HEK293T (cell line): ENCODE measurements around the gene OPRL1.
A peak's percentile ranks its signal among the peaks of the same experiment; 100 is the strongest.

ENCODE experiments used
- CTCF ChIA-PET: fragments of 350-600 bp; formaldehyde crosslinking; extraction: SDS; loops from one replicate; lab custom pipeline; 2021; ENCODE audit warnings: antibody characterized with exemption, inconsistent platforms; lab: Yijun Ruan, JAX
- POLR2A ChIA-PET: fragments of 350-600 bp; formaldehyde crosslinking; extraction: SDS; loops from one replicate; lab custom pipeline; 2020; ENCODE audit warnings: antibody characterized with exemption, inconsistent platforms; lab: Yijun Ruan, JAX
- DNase-seq: peaks from one replicate; pipeline ENCODE4 v3.0.0; 2012; ENCODE audit warnings: mixed read lengths; ENCODE audit errors: extremely low spot score
- ARNT ChIP-seq: fragments of 450-650 bp; IDR thresholded peaks from 2 replicates; pipeline ENCODE4 v1.6.1; 2017; ENCODE audit warnings: mild to moderate bottlenecking
- BHLHE40 ChIP-seq: fragments of 450-650 bp; IDR thresholded peaks from 2 replicates; pipeline ENCODE4 v1.6.1; 2016; ENCODE audit warnings: mild to moderate bottlenecking, moderate library complexity, borderline replicate concordance
- CTBP1 ChIP-seq: fragments of 450-650 bp; IDR thresholded peaks from 2 replicates; pipeline ENCODE4 v1.6.1; 2016; ENCODE audit warnings: borderline replicate concordance
- ELF4 ChIP-seq: fragments of 450-650 bp; IDR thresholded peaks from 2 replicates; pipeline ENCODE4 v1.6.1; 2017; ENCODE audit warnings: antibody characterized with exemption
- FOXA1 ChIP-seq: fragments of 450-650 bp; IDR thresholded peaks from 2 replicates; pipeline ENCODE4 v1.6.1; 2016; ENCODE audit warnings: mild to moderate bottlenecking
- FOXK2 ChIP-seq: fragments of 450-650 bp; IDR thresholded peaks from 2 replicates; pipeline ENCODE4 v1.6.1; 2016; ENCODE audit warnings: mild to moderate bottlenecking
- FOXM1 ChIP-seq: fragments of 450-650 bp; IDR thresholded peaks from 2 replicates; pipeline ENCODE4 v1.6.1; 2017; ENCODE audit warnings: mild to moderate bottlenecking, borderline replicate concordance
- HDGF ChIP-seq: fragments of 450-650 bp; IDR thresholded peaks from 2 replicates; pipeline ENCODE4 v1.6.1; 2017; ENCODE audit warnings: antibody characterized with exemption, borderline replicate concordance
- L3MBTL2 ChIP-seq: fragments of 450-650 bp; conservative IDR thresholded peaks from 2 replicates; pipeline ENCODE4 v1.6.1; 2016; ENCODE audit warnings: mild to moderate bottlenecking
- LEF1 ChIP-seq: fragments of 450-650 bp; IDR thresholded peaks from 2 replicates; pipeline ENCODE4 v1.6.1; 2017; ENCODE audit warnings: mild to moderate bottlenecking, borderline replicate concordance
- NFRKB ChIP-seq: fragments of 450-650 bp; IDR thresholded peaks from 2 replicates; pipeline ENCODE4 v1.6.1; 2016; ENCODE audit warnings: mild to moderate bottlenecking, moderate library complexity
- PKNOX1 ChIP-seq: fragments of 450-650 bp; IDR thresholded peaks from 2 replicates; pipeline ENCODE4 v1.6.1; 2016
- SP1 ChIP-seq: fragments of 450-650 bp; IDR thresholded peaks from 2 replicates; pipeline ENCODE4 v1.6.1; 2017
- SUZ12 ChIP-seq: fragments of 450-650 bp; IDR thresholded peaks from 2 replicates; pipeline ENCODE4 v1.6.1; 2016; ENCODE audit warnings: mild to moderate bottlenecking
- TARDBP ChIP-seq: fragments of 450-650 bp; IDR thresholded peaks from 2 replicates; pipeline ENCODE4 v1.6.1; 2016
- ZNF384 ChIP-seq: fragments of 450-650 bp; IDR thresholded peaks from 2 replicates; pipeline ENCODE4 v1.6.1; 2016

OPRL1 gene

GRCh38 chr20:64142590-64142989 lies 62.7 kb downstream of the OPRL1 start:
- ChIA-PET POLR2A (no interaction called here), CTCF (no interaction called here)
- DNase-seq, result no peak
- TF ChIP-seq TARDBP, result no peak
- no peak for TF ChIP-seq SP1
- TF ChIP-seq CTBP1, result no peak

- no peak for TF ChIP-seq L3MBTL2
- no peak for TF ChIP-seq ARNT
- no peak for TF ChIP-seq CTBP1
- TF ChIP-seq FOXM1, result no peak
- DNase-seq, result no peak
- POLR2A ChIA-PET, result no interaction called here
- CTCF ChIA-PET, result no interaction called here
Measured at GRCh38 chr20:64143018-64143801, 63.3 kb downstream of the OPRL1 start.

GRCh38 chr20:64144144-64144912 lies 64.4 kb downstream of the OPRL1 start:
- DNase-seq, result no peak
- ChIA-PET POLR2A (no interaction called here), CTCF (no interaction called here)
- TF ChIP-seq SUZ12 (no peak), FOXM1 (no peak), FOXA1 (no peak), NFRKB (no peak), L3MBTL2 (no peak), FOXK2 (no peak), ZNF384 (no peak), CTBP1 (no peak), ARNT (no peak), HDGF (no peak), LEF1 (no peak), PKNOX1 (no peak), SP1 (no peak), ELF4 (no peak), BHLHE40 (no peak), TARDBP (no peak)

GRCh38 chr20:64145458-64146300 lies 65.8 kb downstream of the OPRL1 start:
- TF ChIP-seq PKNOX1, result no peak
- no peak for TF ChIP-seq SP1
- peak; percentile 34 for DNase-seq
- ChIA-PET POLR2A (no interaction called here), CTCF (no interaction called here)

- ChIA-PET CTCF (no interaction called here), POLR2A (no interaction called here)
- DNase-seq, result no peak
- TF ChIP-seq TARDBP, result no peak
- TF ChIP-seq FOXA1, result no peak
- TF ChIP-seq SP1, result no peak
- TF ChIP-seq HDGF, result no peak
- no peak for TF ChIP-seq ELF4
Measured at GRCh38 chr20:64146301-64146935, 66.5 kb downstream of the OPRL1 start.

GRCh38 chr20:64146936-64147477 lies 67.1 kb downstream of the OPRL1 start:
- CTCF ChIA-PET, result no interaction called here

More at GRCh38 chr20:64146936-64147477, 67.1 kb downstream of the OPRL1 start:
- TF ChIP-seq ZNF384 (no peak), SP1 (no peak), FOXM1 (no peak), SUZ12 (no peak), CTBP1 (no peak), BHLHE40 (no peak), PKNOX1 (no peak), L3MBTL2 (no peak), TARDBP (no peak), ELF4 (no peak), ARNT (no peak), NFRKB (no peak), FOXK2 (no peak), HDGF (no peak), LEF1 (no peak), FOXA1 (no peak)
- POLR2A ChIA-PET, result no interaction called here
- no peak for DNase-seq
